NCI-H146 treated with DMSO at 0.1 percent for 48 hours (cell line): ENCODE data around the gene IQCF5.
"Not testable (repeated sequence)": the region's sequence is repeated elsewhere in the genome, so short reads cannot be mapped to it uniquely, and the experiment has no call there.

Experiments used
- DNase-seq: peaks from one replicate; lab custom pipeline; 2025; ENCODE audit not compliant: unreplicated experiment; lab: John Stamatoyannopoulos, UW

The IQCF5 gene

GRCh38 chr3:51869304-51869703 is 6.1 kb downstream of the IQCF5 start:
- DNase-seq: no peak

- DNase-seq: not testable (repeated sequence)
These were observed 6.5 kb downstream of the IQCF5 start for GRCh38 chr3:51868896-51869295.

GRCh38 chr3:51862886-51863285 is 12.5 kb downstream of the IQCF5 start:
- no peak for DNase-seq

GRCh38 chr3:51860703-51861665 is 14.4 kb downstream of the IQCF5 start, which contains the start of gene IQCF2:
Gene IQCF2, plus strand, starts transcription at chr3:51861615. Its CDS starts 52 bp downstream, at chr3:51861667.
- no peak for DNase-seq

- DNase-seq: not testable (repeated sequence)
These were observed 20.0 kb downstream of the IQCF5 start for GRCh38 chr3:51855411-51855810.

- DNase-seq: no peak
These were observed 30.3 kb downstream of the IQCF5 start for GRCh38 chr3:51845129-51845528.

GRCh38 chr3:51836606-51837005 is 38.8 kb downstream of the IQCF5 start:
- no peak for DNase-seq

- DNase-seq: no peak
These were observed 44.5 kb downstream of the IQCF5 start for GRCh38 chr3:51830836-51831385.

- no peak for DNase-seq
These were observed 45.1 kb downstream of the IQCF5 start for GRCh38 chr3:51830345-51830744.

GRCh38 chr3:51828297-51828696 is 47.1 kb downstream of the IQCF5 start:
- DNase-seq: no peak
